22Rv1 (cell line): Measurements from ENCODE around the gene SBNO1.

ENCODE experiments used
- H3K27ac ChIP-seq: fragments of 450-650 bp; 2 replicates; pipeline ENCODE4 v1.5.1; 2017
- ZFX ChIP-seq: fragments of 450-650 bp; IDR thresholded peaks from 2 replicates; pipeline ENCODE4 v1.6.1; 2017; ENCODE audit warnings: antibody characterized with exemption, borderline replicate concordance
- TF ChIP-seq, protein P1 (sequence below): fragments of 450-650 bp; IDR thresholded peaks from 2 replicates; pipeline ENCODE4 v1.5.1; 2017; ENCODE audit warnings: mild to moderate bottlenecking

SBNO1 gene

DNA sequence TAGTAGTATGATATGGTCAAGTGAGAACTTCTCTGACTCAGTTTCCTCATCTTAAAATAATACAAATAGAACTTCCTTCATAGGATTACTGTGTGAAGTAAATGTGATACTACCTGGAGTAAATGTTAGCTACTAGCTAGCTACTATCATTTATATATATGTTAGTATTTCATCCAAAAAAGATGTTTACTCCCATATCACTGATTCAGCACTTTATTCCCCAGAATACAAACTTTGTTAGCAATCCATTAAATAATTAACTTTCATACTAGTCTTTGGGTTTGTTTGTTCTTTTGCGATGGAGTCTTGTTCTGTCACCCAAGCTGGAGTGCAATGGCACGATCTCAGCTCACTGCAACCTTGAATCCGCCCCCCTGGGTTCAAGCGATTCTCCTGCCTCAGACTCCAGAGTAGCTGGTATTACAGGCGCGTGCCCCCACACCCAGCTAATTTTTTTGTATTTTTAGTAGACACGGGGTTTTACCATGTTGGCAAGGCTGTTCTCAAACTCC is 8.4 kb downstream of the SBNO1 start:
- no peak overlapping the region for H3K27ac ChIP-seq
- no peak for TF ChIP-seq ZFX
- TF ChIP-seq, protein P1, sequence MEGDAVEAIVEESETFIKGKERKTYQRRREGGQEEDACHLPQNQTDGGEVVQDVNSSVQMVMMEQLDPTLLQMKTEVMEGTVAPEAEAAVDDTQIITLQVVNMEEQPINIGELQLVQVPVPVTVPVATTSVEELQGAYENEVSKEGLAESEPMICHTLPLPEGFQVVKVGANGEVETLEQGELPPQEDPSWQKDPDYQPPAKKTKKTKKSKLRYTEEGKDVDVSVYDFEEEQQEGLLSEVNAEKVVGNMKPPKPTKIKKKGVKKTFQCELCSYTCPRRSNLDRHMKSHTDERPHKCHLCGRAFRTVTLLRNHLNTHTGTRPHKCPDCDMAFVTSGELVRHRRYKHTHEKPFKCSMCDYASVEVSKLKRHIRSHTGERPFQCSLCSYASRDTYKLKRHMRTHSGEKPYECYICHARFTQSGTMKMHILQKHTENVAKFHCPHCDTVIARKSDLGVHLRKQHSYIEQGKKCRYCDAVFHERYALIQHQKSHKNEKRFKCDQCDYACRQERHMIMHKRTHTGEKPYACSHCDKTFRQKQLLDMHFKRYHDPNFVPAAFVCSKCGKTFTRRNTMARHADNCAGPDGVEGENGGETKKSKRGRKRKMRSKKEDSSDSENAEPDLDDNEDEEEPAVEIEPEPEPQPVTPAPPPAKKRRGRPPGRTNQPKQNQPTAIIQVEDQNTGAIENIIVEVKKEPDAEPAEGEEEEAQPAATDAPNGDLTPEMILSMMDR = no peak

DNA sequence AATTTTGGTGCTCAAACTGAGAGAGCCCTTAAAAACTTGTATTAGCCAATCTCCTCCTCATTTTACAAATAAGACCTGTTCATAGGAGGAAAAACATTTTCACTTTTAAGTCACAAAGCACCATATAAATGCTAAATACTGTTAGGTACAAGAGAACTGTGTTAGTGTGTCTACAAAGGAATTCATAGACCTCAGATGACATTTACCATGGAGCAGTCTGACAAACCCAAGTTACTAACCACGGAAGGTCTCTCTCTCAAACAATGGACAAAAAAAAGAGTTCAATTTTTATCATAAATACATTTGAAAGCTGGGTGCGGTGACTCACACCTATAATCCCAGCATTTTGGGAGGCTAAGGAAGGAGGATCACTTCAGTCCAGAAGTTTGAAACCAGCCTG is 10.0 kb downstream of the SBNO1 start:
- no peak for TF ChIP-seq ZFX
- TF ChIP-seq, protein P1 = no peak
- no peak overlapping the region for H3K27ac ChIP-seq

DNA sequence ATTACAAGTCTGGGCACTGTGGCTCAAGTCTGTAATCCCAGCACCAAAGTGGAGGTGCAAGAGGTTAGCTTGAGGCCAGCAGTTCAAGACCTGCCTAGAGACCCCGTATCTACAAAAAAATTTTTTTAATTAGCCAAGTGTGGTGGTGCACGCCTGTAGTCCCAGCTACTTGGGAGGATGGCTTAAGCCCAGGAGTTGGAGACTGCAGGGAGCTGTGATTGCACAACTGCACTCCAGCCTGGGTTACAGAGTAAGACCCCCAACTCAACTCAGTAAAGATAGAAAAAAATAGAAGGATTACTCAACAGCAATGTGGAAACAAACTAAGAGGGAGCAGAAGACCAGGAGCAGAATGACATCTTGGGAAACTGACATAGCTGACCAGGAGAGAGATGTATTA is 13.3 kb downstream of the SBNO1 start:
- TF ChIP-seq, protein P1 = no peak
- TF ChIP-seq ZFX = no peak
- H3K27ac ChIP-seq = no peak overlapping the region

DNA sequence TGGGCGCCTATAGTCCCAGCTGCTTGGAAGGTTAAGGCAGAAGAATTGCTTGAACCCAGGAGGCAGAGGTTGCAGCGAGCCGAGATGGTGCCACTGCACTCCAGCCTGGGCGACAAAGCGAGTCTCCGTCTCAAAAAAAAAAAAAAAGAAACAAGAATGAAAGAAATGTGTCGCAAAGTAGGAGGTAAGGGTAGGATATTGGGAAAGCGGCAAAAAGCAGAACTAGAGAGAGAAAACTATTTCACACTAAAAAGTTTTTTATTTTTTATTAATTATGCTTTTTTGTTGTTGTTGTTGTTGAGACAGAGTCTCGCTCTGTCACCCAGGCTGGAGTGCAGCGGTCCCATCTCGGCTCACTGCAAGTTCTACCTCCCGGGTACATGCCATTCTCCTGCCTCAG is 17.7 kb downstream of the SBNO1 start:
- no peak for TF ChIP-seq ZFX
- TF ChIP-seq, protein P1 = no peak

DNA sequence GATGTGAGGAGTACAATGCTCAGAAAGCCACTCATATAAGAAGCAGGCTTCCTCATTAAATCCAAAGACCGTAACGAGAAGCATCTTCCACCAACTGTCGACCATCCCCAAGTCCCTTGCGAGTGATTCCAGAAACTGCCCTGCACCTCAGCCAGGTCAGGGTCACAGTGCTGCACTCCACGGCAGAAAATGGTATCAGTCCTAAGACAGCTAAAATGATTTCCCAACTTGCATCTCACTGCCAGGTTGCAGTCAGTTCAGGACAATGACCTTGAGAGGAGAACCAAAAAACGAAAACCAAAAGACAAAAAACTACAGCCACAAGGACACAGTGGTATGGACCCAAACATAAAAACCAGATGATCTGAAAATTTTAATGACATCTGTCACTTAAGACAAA is 20.6 kb downstream of the SBNO1 start:
- no peak for TF ChIP-seq ZFX
- TF ChIP-seq, protein P1 = no peak
- H3K27ac ChIP-seq = no peak overlapping the region

More for the DNA sequence above, 17.7 kb downstream of the SBNO1 start:
- H3K27ac ChIP-seq = no peak overlapping the region

DNA sequence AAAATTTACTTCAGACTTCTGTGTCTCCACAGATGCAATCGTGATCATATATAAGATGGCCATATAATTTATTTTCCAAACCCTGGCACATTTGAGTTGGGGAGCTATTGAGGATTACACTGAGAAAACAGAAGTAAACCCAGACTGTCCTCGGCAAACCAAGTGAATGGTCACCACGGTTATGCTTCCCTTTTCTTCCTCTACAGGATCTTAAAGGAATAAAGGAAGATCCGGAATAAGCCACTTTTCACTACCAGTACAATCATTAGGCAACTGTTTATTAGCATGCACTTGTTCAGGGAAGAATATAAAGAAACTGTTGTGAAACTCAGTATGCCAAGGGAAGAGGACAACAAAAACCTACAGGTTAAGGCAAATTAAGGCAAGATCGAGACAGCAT is 27.6 kb downstream of the SBNO1 start:
- TF ChIP-seq, protein P1 = no peak
- TF ChIP-seq ZFX = no peak
- no peak overlapping the region for H3K27ac ChIP-seq

DNA sequence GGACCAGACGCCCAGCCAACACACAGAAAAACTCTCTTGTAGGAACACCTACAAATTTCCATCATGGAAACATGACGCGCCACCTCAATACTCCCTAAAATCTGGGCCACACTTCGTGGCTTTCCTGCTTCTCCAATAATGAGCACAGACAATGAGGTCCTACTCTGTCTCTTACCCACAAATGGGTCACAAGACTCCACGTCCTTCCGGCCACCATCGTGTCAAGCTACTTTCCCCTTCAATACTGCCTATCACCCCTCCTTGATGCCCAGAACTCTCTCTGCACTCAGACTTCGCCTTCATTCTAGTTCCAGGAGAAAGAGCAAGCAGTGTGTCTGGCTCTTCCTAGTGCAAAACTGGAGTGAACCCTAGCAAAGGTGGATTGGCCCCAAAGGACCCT is 28.1 kb downstream of the SBNO1 start:
- H3K27ac ChIP-seq = no peak overlapping the region
- TF ChIP-seq, protein P1 = no peak
- no peak for TF ChIP-seq ZFX
